ENCODE data around the gene IL32.

DNA sequence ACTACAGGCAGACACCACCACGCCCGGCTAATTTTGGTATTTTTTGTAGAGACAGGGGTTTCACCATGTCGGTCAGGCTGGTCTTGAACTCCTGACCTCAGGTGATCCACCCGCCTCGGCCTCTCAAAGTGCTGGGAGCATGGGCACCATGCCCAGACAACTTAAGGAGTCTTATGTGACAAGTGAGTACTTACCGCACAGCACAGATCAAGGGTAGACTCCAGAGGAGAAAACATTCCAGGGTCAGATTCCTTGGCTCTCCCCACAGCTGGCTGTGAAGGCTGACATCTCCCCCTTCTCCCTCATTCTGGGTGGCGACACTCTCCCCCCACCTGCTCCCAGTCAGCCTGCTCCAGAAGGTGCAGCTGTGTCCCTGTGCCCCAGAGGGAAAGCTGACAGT, 23.0 kb downstream of the IL32 start:
- no peak for TF ChIP-seq POLR2A (IDR thresholded peaks at IDR 0.05)
- TF ChIP-seq, protein P1, sequence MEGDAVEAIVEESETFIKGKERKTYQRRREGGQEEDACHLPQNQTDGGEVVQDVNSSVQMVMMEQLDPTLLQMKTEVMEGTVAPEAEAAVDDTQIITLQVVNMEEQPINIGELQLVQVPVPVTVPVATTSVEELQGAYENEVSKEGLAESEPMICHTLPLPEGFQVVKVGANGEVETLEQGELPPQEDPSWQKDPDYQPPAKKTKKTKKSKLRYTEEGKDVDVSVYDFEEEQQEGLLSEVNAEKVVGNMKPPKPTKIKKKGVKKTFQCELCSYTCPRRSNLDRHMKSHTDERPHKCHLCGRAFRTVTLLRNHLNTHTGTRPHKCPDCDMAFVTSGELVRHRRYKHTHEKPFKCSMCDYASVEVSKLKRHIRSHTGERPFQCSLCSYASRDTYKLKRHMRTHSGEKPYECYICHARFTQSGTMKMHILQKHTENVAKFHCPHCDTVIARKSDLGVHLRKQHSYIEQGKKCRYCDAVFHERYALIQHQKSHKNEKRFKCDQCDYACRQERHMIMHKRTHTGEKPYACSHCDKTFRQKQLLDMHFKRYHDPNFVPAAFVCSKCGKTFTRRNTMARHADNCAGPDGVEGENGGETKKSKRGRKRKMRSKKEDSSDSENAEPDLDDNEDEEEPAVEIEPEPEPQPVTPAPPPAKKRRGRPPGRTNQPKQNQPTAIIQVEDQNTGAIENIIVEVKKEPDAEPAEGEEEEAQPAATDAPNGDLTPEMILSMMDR (IDR thresholded peaks at IDR 0.05): no peak
